Fibroblast of lung (primary cell): ENCODE results near the gene PLAAT4. TPM values are rescaled to one million over a fixed set of nuclear protein-coding genes. Genes with fewer than 3 reads are reported as not detected.

Experiments used
- DNase-seq, 2 donors: peaks; one replicate each; pipeline versions ENCODE4 v3.0.0 to v3.0.0-alpha.2; 2010; ENCODE audit warnings: low read depth in 2 of 2
- H2AFZ ChIP-seq: 2 replicates; pipeline ENCODE4 v1.5.1; 2012; ENCODE audit warnings: low read length, control low read depth, inconsistent platforms
- H3K27ac ChIP-seq: 2 replicates; pipeline ENCODE4 v1.5.1; 2011; ENCODE audit warnings: low read length, control low read depth; ENCODE audit not compliant: insufficient read depth
- H3K27me3 ChIP-seq: 2 replicates; pipeline ENCODE4 v1.5.1; 2011; ENCODE audit warnings: mild to moderate bottlenecking, low read length; ENCODE audit not compliant: control insufficient read depth, insufficient read depth
- H3K36me3 ChIP-seq: 2 replicates; pipeline ENCODE4 v1.5.1; 2011; ENCODE audit warnings: low read length; ENCODE audit not compliant: control insufficient read depth, insufficient read depth
- H3K4me1 ChIP-seq: 2 replicates; pipeline ENCODE4 v1.5.1; 2011; ENCODE audit warnings: low read length; ENCODE audit not compliant: control insufficient read depth, insufficient read depth; ENCODE audit errors: extremely low read depth
- H3K4me2 ChIP-seq: 2 replicates; pipeline ENCODE4 v1.5.1; 2011; ENCODE audit warnings: low read length, control low read depth; ENCODE audit not compliant: insufficient read depth; ENCODE audit errors: extremely low read depth
- H3K4me3 ChIP-seq, 4 experiments: fragments of 200-600 bp in 1 of 4; sonication (generic) in 1 of 4; replicated peaks in 1 of 4; 2 replicates each; pipeline ENCODE4 v1.5.1; 2011 to 2016; ENCODE audit warnings: low read length in 4 of 4, low read depth in 3 of 4, mild to moderate bottlenecking in 3 of 4, control low read depth in 2 of 4, inconsistent platforms in 1 of 4, mixed read lengths in 1 of 4; ENCODE audit not compliant: insufficient read depth in 1 of 4; ENCODE audit errors: control extremely low read depth in 1 of 4
- H3K79me2 ChIP-seq: 2 replicates; pipeline ENCODE4 v1.5.1; 2012; ENCODE audit warnings: mild to moderate bottlenecking, low read length, inconsistent platforms; ENCODE audit not compliant: control insufficient read depth, insufficient read depth
- H3K9ac ChIP-seq: 2 replicates; pipeline ENCODE4 v1.5.1; 2011; ENCODE audit warnings: mild to moderate bottlenecking, low read length, control low read depth; ENCODE audit not compliant: insufficient read depth
- H3K9me3 ChIP-seq: 2 replicates; pipeline ENCODE4 v1.5.1; 2012; ENCODE audit warnings: low read depth, low read length; ENCODE audit not compliant: control insufficient read depth, insufficient read depth
- H4K20me1 ChIP-seq: 2 replicates; pipeline ENCODE4 v1.5.1; 2011; ENCODE audit warnings: low read length; ENCODE audit not compliant: control insufficient read depth, insufficient read depth; ENCODE audit errors: extremely low read depth
- EZH2 ChIP-seq: IDR thresholded peaks from 2 replicates; pipeline ENCODE4 v1.5.1; 2012; ENCODE audit warnings: low read length, control low read depth, mild to moderate bottlenecking; ENCODE audit errors: missing control alignments
- polyA minus RNA-seq: library from RNA; depleted of rRNA, polyadenylated mRNA; stranded (reverse); fragments of >200 nt; gene quantifications from 2 replicates; pipeline ENCODE4 v1.2.3, GENCODE V29; 2011; ENCODE audit warnings: low replicate concordance
- polyA plus RNA-seq, 2 donors: library from polyadenylated mRNA; depleted of rRNA in 1 of 2; stranded (reverse) in 1 of 2; unstranded in 1 of 2; fragments of >200 nt; gene quantifications; 2 replicates each; pipeline ENCODE4 v1.2.1, GENCODE V29; 2011 to 2012; ENCODE audit warnings: missing spikeins in 1 of 2
- total RNA-seq: library from RNA; depleted of rRNA; stranded (reverse); fragments of >200 nt; gene quantifications from 2 replicates; pipeline ENCODE4 v1.2.1, GENCODE V29; 2014
- TF ChIP-seq, protein P1 (sequence below), 2 donors: IDR thresholded peaks in 1 of 2; conservative IDR thresholded peaks in 1 of 2; 1 replicate in 1 of 2; 2 replicates in 1 of 2; pipeline ENCODE4 v1.5.1; 2011 to 2012; ENCODE audit warnings: low read length in 2 of 2, control low read depth in 1 of 2, inconsistent platforms in 1 of 2, low read depth in 1 of 2, mild to moderate bottlenecking in 1 of 2

Gene PLAAT4, protein sequence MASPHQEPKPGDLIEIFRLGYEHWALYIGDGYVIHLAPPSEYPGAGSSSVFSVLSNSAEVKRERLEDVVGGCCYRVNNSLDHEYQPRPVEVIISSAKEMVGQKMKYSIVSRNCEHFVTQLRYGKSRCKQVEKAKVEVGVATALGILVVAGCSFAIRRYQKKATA
- total RNA-seq (85.7 and 108 TPM in 2 replicates), polyA plus RNA-seq (47.4 and 69.1 TPM in 2 replicates), polyA minus RNA-seq (17.4 and 33.2 TPM in 2 replicates)
- polyA plus RNA-seq (2012) = 46.8 and 65.7 TPM in 2 replicates

DNA sequence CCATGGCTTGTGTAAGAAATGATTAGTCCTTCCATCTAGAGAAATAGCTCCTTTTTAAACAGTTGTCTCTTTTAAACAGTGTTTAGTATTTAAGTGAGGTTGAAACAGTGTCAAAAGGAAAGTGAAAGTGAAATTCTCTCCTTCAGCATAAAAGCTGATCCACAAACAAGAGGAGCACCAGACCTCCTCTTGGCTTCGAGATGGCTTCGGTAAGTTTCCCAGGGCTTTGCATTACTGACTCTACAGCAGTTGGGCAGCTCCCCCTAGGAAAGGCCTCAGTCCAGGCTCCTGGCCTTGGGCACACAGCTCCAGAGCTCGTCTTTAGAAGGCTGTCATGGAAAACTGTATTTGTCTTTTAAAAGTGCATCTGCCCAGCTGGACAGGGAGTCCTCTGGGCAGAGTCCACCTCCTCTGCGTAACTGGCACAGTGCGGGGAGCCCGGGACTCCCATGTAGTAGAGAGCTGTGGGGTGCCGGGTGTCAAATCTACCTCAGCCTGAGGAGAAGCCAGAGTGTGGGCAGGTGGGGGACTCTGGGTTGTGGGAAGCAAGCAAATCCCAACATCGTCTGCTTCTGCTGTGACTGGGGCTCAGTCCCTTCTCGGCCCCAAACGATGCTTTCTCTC is at the start of gene PLAAT4:
PLAAT4 (plus strand) TSS at position 140 of the 624 bp plus-strand sequence; CDS start at position 201, 61 bp downstream.
- Histone ChIP-seq H3K36me3 (no peaks in the 10 kb centered on the region), H3K4me3 (peak within 1 kb of the TSS; percentile 48 to 68 (median 58)), H3K4me2 (peak within 1 kb of the TSS; percentile 97), H3K9ac (peak within 1 kb of the TSS; percentile 26), H3K27me3 (no peaks in the 10 kb centered on the region), H3K9me3 (no peaks in the 10 kb centered on the region), H4K20me1 (no peaks in the 10 kb centered on the region), H3K79me2 (no peaks in the 10 kb centered on the region), H3K27ac (peak within 1 kb of the TSS; percentile 82), H3K4me1 (peaks cover 10% of the 10 kb centered on the region), H2AFZ (peak within 1 kb of the TSS; percentile 94)
- TF ChIP-seq, protein P1, sequence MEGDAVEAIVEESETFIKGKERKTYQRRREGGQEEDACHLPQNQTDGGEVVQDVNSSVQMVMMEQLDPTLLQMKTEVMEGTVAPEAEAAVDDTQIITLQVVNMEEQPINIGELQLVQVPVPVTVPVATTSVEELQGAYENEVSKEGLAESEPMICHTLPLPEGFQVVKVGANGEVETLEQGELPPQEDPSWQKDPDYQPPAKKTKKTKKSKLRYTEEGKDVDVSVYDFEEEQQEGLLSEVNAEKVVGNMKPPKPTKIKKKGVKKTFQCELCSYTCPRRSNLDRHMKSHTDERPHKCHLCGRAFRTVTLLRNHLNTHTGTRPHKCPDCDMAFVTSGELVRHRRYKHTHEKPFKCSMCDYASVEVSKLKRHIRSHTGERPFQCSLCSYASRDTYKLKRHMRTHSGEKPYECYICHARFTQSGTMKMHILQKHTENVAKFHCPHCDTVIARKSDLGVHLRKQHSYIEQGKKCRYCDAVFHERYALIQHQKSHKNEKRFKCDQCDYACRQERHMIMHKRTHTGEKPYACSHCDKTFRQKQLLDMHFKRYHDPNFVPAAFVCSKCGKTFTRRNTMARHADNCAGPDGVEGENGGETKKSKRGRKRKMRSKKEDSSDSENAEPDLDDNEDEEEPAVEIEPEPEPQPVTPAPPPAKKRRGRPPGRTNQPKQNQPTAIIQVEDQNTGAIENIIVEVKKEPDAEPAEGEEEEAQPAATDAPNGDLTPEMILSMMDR (conservative IDR thresholded peaks at IDR 0.05 in 1 of 2, IDR thresholded peaks at IDR 0.05 in 1 of 2; ENCODE audit: low read depth in 1 of 2, low read length in 2 of 2) = no peak
- no peak for TF ChIP-seq EZH2
- peak; percentile 69 to 73 for DNase-seq

GRCh38 chr11:63488789-63489188 is 47.8 kb upstream of the PLAAT4 start:
- DNase-seq = peak in 1 of 2 donors; percentile 28
- no peak overlapping the region for H3K9ac ChIP-seq
- no peaks in the 10 kb centered on the region for H4K20me1 ChIP-seq
- H3K36me3 ChIP-seq = no peaks in the 10 kb centered on the region
- no peak overlapping the region for H2AFZ ChIP-seq
- H3K79me2 ChIP-seq = no peaks in the 10 kb centered on the region
- H3K9me3 ChIP-seq = no peaks in the 10 kb centered on the region
- H3K4me1 ChIP-seq = no peaks in the 10 kb centered on the region
- H3K27me3 ChIP-seq = peaks cover 25% of the 10 kb centered on the region
- no peak overlapping the region for H3K4me3 ChIP-seq
- H3K4me2 ChIP-seq = no peak overlapping the region
- no peak overlapping the region for H3K27ac ChIP-seq
- TF ChIP-seq EZH2 = no peak
- TF ChIP-seq, protein P1 (conservative IDR thresholded peaks at IDR 0.05 in 1 of 2, IDR thresholded peaks at IDR 0.05 in 1 of 2; ENCODE audit: low read depth in 1 of 2, low read length in 2 of 2) = no peak

DNA sequence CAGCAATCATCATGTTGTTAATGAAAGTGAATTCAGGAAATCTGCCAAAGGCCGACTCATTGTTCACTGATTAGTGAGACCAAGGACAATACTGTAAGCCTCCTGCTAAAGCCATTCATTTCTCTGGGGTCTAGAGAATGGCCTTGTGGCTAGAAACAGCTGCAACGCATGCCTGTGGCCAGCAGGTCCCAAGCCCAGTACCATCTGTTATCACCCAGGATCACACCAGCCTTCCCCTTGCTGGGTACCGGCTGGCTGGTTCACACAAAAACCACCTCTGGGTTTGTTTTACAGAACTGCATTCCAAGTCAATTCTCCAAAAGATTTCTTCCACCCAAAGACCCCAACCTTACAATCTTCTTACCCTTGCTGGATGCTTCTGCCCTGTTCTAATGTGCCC is 46.7 kb upstream of the PLAAT4 start:
- no peak overlapping the region for H3K4me2 ChIP-seq
- H3K9me3 ChIP-seq = no peaks in the 10 kb centered on the region
- DNase-seq = peak; percentile 33 to 85
- peaks cover 25% of the 10 kb centered on the region for H3K27me3 ChIP-seq
- H3K36me3 ChIP-seq = no peaks in the 10 kb centered on the region
- no peak overlapping the region for H3K4me3 ChIP-seq
- H4K20me1 ChIP-seq = no peaks in the 10 kb centered on the region
- H2AFZ ChIP-seq = no peak overlapping the region
- no peaks in the 10 kb centered on the region for H3K79me2 ChIP-seq
- H3K9ac ChIP-seq = no peak overlapping the region
- TF ChIP-seq, protein P1 (conservative IDR thresholded peaks at IDR 0.05 in 1 of 2, IDR thresholded peaks at IDR 0.05 in 1 of 2; ENCODE audit: low read depth in 1 of 2, low read length in 2 of 2) = no peak
- TF ChIP-seq EZH2 = no peak
- H3K4me1 ChIP-seq = no peaks in the 10 kb centered on the region
- no peak overlapping the region for H3K27ac ChIP-seq
